ENCODE measurements around the gene ACADSB.

Gene ACADSB

DNA sequence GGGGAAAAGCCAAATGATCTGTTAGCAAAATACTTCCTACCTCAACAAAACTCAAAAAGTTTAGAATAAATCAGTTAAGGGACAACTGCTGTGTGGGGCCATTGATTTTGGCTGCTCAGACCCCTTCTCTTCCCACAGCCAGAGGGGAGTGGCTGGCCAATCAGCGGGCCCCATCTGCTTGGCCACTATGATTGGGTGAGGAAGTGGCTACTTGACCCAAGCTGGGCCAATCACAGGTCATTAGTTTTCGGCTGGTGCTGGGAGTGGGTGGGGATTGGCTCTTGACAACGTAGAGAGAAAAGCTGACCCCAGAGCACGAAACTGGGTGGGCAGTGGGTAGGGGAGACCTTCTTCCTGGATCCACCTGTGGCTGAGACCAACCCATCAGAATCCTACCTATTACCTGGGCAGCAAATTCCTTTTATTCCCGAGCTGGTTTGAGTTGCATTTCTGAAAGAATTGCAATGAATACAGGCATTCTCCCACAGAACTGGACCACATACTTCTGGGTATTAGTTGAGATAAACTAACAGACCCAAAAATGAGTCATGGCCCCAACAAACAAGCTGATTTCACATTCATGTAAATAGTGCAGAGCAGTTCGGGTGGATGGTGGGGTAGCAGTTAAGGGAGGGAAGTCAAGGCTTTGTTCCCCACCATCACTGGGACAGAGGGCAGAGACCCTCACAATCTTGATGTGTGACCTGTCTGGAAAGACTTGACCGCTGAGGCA lies 91.4 kb downstream of the ACADSB start:
- no peak for DNase-seq (ENCODE audit: low spot score)

GRCh38 chr10:123101872-123102271 lies 93.1 kb downstream of the ACADSB start:
- DNase-seq (ENCODE audit: low spot score) = no peak

DNA sequence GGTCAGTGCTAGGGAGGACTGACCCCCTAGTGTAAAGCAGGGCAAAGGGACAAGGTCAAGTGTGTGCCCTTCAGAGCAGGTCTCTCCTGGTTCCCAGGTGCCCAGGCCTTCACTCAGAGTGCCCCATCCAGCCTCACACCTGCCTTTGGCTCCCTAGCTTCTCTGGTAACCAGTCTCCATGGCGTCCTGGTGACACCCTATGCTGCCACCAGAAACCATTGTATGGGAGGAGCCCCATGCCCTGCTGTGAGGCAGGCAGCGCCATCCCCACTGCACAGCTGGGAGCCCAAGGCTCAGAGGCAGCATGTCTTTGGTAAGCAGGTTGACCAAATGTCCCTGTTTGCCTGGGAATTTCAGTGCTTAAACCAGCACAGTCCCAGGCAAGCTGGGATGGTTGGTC lies 93.9 kb downstream of the ACADSB start:
- no peak for DNase-seq (ENCODE audit: low spot score)

GRCh38 chr10:123103944-123104343 lies 95.1 kb downstream of the ACADSB start:
- DNase-seq (ENCODE audit: low spot score) = no peak

All from CD4-positive, alpha-beta T cell treated with Interleukin-6 at 100 ng/mL for 8 hours (primary cell).